ENCODE results near the gene APRT.
"Not testable (repeated sequence)": the region's sequence is repeated elsewhere in the genome, so short reads cannot be mapped to it uniquely, and the experiment has no call there.

The APRT gene

DNA sequence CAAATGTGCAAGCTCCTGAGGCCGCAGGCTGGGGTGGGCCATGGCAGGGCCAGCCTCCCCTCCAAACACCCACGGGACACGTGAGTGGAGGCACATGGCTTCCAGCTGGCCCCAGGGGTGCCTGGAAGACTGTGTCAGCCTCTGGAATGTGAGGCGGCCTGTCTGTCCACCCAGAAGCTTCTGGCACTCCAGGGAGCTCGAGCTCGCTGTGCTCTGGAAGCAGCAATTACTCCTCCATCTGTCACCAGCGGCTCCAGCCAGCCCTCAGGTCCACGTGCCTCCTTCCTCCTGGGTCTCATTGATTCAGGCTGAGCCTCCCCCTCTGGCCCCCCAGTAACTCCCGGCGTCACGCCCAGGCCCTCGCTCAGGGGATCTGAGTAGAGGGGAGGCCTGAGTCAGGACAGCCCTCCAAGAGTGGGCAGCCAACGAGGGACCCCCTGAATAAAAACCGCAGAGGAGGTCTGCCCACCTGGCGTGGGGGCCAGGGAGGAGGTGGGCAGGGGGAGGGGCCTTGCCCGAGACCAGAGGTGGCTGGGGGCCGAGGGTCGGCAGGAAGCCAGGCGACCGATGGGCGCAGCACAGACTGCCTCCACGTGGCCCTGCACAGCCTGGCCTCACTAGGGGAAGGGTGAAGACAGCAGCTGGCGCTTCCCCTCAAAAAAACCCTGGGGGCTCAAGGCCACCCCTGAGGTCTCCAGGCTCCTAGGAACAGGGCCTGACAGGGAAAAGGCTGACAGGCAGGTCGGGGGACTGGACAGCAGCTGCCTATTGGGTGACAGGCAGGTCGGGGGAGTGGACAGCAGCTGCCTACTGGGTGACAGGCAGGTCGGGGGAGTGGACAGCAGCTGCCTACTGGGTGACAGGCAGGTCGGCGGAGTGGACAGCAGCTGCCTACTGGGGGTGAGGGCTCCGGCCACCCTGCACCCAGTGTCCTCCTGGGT lies 38.6 kb downstream of the APRT start:
- no peak for DNase-seq (ENCODE audit: low read depth in 2 of 2)

- not testable (repeated sequence) for DNase-seq (ENCODE audit: low read depth in 2 of 2)
These were observed 39.9 kb downstream of the APRT start for GRCh38 chr16:88771781-88772180.

DNA sequence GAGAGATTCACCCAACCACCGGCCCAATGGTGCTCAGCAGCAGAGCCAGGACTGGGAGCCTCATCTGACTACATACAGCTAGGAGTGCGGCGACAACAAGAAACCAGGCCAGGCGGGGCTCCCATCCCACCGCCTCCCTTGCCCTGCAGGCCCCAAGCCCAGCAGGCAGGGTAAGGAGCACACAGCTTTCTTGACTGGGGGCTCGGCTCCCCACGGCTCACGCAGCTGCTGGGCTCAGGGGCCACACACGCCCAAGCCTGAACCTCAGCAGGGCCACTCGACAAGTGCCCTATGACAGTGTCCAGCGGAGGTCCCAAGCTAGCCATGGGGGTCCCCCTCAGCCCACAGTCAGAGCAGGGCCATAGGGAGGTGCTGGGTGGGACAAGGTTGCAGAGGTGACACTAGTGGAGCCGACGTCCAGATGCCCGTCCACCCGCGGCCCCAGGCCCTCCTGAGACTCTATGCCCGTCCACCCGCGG lies 40.4 kb downstream of the APRT start:
- no peak for DNase-seq (ENCODE audit: low read depth in 2 of 2)

- DNase-seq (ENCODE audit: low read depth in 2 of 2): no peak
These were observed 41.1 kb downstream of the APRT start for GRCh38 chr16:88770461-88771293.

DNA sequence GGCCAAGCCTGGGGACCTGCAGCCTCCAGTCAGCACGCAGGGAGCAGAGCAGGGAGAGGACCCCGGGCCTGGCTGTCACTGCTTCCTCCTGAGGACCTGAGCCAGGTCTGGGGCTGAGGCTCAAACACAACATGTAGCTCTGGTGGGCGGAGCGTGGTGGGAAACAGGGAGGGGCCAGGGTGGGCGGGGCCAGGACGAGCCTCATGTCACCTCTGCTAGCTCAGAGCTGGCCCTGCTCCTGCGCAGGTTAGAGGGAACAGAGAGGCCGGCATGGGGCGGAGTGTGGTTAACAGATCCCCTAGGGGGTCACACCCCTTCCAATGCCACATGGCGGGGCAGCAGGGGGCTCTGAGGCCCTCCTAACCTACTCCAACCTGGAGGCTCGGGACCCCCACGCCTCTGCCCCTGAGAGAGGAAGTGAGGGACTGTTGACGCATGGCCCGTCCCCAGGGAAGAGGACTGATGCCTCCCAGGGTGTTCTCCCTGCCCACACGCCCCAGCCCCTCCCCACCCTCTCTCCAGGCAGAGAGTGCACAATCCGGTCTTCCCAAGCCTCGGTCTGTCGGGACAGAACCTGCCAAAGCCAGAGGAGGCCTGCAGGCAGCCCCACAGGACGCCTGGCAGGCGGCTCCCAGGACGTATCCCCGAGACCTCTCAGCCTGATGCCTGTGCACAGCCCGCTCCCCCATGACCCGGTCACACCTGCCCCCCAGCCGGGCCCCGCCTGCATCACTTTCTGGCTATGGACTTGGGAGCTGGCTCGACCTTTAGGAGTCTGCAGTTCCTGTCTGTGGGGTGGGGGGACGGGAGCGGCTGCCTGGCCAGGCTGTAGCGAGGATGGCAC lies 41.9 kb downstream of the APRT start:
- DNase-seq (ENCODE audit: low read depth in 2 of 2): no peak

- DNase-seq (ENCODE audit: low read depth in 2 of 2): no peak
These were observed 43.5 kb downstream of the APRT start for GRCh38 chr16:88768071-88768783.

DNA sequence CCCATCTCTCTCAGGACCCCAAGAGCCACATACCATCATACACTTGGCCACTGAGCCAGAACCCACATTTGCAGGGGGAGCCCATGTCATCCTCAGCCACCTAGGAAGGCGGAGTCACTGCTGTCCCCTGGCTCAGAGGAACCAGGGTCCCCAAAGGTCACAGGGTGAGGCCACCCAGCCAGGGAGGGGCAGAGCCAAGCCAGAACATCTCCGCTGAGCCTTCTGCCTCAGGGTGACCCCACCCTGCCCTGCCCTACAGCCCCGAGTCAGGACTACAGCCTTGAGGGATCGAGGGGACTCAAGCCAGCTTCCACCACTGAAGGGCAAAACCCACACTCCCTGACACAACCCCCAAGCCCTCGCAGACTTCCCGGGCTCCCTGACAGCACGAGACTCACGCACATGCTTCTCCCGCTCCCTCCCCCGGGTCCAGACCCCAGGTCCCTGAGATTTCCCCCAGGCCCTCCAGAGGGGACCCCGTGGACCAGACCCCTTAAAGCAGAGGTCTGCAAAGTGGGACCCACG lies 44.1 kb downstream of the APRT start:
- DNase-seq (ENCODE audit: low read depth in 2 of 2): no peak

- no peak for DNase-seq (ENCODE audit: low read depth in 2 of 2)
These were observed 44.8 kb downstream of the APRT start for GRCh38 chr16:88766975-88767374.

- no peak for DNase-seq (ENCODE audit: low read depth in 2 of 2)
These were observed 46.8 kb downstream of the APRT start for GRCh38 chr16:88764913-88765349.

DNA sequence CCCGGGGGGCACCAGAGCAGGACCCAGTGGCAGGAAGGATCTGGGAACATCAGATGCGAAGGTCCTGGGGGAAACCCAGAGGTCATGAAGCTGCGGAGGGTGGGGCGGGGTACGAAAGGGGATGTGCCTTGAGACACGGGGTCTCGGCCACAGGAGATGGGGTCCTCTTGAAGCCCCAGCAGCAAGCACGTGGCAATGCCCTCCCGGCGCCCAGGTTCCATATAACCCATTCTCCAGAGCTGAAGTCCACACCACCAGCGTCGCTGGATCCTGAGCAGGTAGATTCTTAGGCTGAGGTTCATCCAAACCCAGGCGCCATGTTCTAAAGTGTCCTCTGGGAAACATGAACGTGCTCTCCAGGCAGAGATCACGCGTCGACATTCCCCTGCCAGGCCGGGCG lies 47.6 kb downstream of the APRT start:
- DNase-seq (ENCODE audit: low read depth in 2 of 2): no peak

- DNase-seq (ENCODE audit: low read depth in 2 of 2): no peak
These were observed 48.1 kb downstream of the APRT start for GRCh38 chr16:88763502-88764053.

GRCh38 chr16:88762941-88763340 lies 48.8 kb downstream of the APRT start:
- no peak for DNase-seq (ENCODE audit: low read depth in 2 of 2)

DNA sequence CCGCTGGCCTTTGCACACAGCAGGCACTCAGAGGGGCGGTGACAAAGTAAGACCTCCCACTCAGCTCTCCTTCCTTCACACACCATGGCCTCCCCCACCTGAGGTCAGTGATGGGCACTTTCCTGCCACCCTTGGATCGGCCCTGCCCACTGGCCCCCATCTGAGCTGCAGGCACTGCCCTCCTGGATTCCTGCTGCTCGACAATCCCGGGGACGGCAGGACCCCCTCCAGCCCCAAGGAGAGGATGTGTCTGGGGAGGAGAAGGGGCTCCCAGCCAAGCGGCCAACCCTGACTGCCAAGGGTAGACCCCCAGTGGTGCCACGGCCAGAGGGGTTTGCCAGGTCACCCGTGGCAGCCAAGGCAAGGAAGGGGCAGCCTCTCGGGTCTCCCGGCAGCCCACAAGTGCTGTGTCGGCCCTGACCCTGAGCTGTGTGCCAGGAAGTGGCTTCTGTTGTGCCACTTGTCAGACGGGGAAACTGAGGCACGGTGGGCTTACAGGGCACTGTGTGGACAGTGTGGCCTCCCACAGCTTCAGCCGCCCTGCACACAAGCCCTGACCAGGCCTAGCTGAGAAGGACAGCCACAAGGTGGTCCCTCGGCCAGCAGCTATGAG lies 49.4 kb downstream of the APRT start:
- DNase-seq (ENCODE audit: low read depth in 2 of 2): no peak

DNA sequence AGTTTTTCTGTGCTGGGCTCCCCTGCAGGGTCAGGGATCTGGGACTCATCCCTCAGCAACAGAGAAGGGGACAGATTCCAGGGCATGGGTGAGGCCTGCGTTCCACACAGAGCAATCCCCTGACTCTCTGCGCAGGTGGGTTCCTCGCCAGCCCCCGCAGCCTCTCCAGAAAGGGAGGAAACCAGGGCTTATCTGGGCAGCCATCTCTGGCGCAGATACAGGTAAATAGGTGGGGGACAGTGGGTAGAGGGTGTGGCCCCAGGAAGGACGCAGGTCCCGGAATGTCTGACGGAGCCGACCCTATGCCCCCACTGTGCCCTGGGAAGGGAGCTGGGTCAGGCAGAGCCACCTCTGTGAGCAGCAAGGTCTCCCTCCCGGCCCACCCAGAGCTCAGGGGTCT lies 49.9 kb downstream of the APRT start:
- DNase-seq (ENCODE audit: low read depth in 2 of 2): no peak

DNA sequence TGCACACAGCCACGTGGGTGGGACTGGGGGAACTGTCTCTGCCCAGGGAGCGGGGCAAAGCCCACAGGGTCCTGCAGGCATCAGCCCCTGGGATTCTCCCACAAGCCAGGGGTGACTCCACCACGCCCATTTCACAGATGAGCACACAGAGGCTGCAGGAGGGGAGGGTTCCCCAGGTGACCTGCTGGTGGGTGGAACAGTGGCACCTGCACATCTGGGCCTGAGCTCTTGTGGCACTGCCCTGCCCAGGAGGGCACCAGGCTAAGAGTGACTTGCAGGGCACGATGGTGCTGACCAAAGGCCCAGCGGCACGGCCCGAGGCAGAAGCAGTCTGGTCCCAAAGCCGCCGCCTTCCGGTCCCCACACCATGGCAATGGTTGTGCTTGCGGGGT lies 50.6 kb downstream of the APRT start:
- no peak for DNase-seq (ENCODE audit: low read depth in 2 of 2)

GRCh38 chr16:88760424-88761142 lies 51.1 kb downstream of the APRT start:
- DNase-seq (ENCODE audit: low read depth in 2 of 2): no peak

DNA sequence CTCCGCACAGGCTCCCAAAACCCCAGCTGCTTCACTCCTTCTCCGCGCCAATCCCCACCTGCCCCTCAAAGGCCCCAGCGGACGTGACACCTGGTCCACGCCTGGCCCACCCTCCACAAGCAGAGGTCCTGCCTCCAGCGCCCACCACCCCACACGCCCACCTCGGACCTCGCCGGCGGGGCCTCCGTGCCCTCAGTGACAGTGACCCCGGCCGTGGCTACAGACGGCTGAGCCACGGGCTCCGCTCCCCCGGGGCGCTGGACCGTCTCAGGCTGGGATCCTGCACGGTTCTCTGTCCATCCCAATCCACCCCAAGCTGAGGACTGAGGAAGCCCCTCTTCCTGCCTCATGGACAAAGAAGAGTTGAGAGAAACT lies 51.8 kb downstream of the APRT start:
- no peak for DNase-seq (ENCODE audit: low read depth in 2 of 2)

Measured in stimulated activated CD8-positive, alpha-beta memory T cell treated with anti-CD3 and anti-CD28 coated beads, Interleukin-15, amount 100 ng/mL, for 4 hours (primary cell).